Measurements from ENCODE around the gene AVPR2.
A peak's percentile ranks its signal among the peaks of the same experiment; 100 is the strongest.

Gene AVPR2

GRCh38 chrX:153870791-153871360 is 33.6 kb upstream of the AVPR2 start:
- no peak for DNase-seq

GRCh38 chrX:153871451-153871850 is 33.0 kb upstream of the AVPR2 start:
- no peak for DNase-seq

DNA sequence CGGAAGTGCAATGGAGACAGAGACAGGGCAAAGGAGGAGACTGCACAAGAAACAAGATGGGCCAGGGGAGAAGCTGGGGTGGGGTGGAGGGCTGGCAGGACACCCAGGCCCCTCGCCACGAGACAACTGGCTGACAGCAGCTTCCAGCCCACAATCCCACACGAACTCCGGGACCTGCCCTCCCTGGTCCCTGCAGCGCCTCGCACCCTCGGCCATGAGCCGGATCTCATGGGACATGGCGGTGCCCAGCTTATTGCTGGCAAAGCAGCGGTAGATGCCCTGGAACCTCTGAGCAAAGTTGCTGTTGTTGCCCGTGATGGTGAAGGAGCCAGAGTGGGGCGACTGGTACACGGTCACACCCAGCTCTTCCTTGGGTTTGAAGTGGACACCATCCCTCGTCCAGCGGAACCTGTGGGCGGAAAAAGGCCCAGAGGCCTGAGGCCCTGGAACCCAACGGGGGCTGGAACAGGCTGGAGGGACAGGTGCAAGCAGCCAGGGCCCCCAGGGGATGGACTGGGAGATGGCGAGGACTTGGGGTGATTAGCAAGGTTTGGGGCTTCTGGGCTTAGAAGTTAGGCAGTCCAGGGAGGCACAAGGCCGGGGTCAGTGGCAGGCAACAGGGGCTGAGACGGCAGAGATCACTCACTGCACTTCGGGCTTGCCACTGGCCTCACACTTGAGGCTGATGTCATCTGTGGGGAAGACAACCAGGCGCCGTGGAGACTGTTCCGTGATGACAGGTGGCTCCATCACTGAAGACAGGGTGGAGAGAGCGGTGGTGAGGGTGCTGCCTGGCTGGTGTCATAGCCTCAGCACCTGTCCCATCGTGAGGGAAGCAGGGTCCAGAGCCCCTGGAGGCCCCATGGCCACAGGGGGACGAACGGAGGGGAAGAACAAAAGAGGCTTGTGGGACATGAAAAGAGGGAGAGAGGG is 32.3 kb upstream of the AVPR2 start:
- no peak for DNase-seq

GRCh38 chrX:153873282-153874084 is 31.0 kb upstream of the AVPR2 start:
- DNase-seq, result peak in 3 of 58 donors; percentile 9 to 25 (median 14)

- no peak for DNase-seq
Observed at GRCh38 chrX:153874085-153874365, 30.4 kb upstream of the AVPR2 start.

- no peak for DNase-seq
Observed at GRCh38 chrX:153874366-153875125, 29.9 kb upstream of the AVPR2 start.

GRCh38 chrX:153875391-153876111 is 28.9 kb upstream of the AVPR2 start:
- DNase-seq, result peak in 28 of 58 donors; percentile 1 to 66 (median 25)

DNA sequence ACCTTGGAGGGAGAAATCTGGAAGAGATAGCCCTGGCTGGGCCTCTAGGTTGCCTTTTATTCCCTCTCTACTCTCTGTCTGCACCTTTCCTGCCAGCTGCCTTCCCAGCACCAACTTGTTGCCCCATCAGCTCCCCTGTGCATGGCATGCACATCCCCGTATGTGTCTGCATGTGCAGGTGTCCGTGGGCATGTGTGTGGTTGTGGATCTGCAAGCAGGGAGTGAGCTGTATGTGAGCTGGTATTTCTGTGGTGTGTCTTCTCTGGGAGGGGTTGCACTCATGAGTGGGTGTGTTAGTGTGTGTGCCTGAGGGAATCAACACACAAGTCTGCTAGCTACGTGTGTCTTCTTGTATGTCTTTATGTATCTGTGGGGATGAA is 28.4 kb upstream of the AVPR2 start:
- DNase-seq, result peak in 1 of 58 donors; percentile 15

DNA sequence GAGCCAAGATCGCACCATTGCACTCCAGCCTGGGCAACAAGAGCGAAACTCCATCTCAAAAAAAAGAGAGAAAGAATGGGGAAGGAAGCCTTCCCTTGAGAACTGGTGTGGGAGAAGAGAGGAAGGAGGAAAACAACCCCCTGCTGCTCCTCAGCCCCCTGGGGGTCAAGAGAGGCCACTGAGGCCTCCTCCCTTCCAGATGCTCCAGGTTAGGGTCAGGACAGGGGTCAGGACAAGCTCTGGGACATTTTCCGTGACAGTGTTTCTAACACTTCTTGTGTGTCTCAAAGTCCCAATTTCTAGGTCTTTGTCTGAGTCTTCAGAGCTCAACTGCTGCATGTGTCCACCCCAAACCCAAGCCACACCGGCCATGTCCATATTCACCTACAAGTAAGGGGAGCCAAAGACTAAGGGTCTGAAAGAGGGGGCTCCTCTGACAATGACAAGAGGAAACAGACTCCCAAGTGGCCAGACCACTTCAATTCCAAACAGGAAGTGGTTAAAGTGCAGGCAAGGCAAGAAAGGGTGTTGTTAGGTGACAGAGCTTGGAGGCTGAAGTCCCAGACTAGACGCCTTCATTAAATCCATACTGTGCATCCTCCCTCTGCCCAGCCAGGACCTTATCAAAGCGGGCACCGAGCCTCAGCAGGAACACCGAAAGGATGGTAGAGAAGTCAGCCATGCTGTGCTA is 26.8 kb upstream of the AVPR2 start:
- DNase-seq, result no peak

- no peak for DNase-seq
Observed at GRCh38 chrX:153878345-153878744, 26.1 kb upstream of the AVPR2 start.

GRCh38 chrX:153878969-153879653 is 25.4 kb upstream of the AVPR2 start:
- DNase-seq, result no peak

GRCh38 chrX:153879741-153880439 is 24.6 kb upstream of the AVPR2 start:
- DNase-seq, result no peak

GRCh38 chrX:153880440-153880815 is 24.0 kb upstream of the AVPR2 start:
- DNase-seq, result no peak

- no peak for DNase-seq
Observed at GRCh38 chrX:153881281-153881680, 23.2 kb upstream of the AVPR2 start.

- peak in 1 of 58 donors; percentile 26 for DNase-seq
Observed at GRCh38 chrX:153882086-153882498, 22.4 kb upstream of the AVPR2 start.

DNA sequence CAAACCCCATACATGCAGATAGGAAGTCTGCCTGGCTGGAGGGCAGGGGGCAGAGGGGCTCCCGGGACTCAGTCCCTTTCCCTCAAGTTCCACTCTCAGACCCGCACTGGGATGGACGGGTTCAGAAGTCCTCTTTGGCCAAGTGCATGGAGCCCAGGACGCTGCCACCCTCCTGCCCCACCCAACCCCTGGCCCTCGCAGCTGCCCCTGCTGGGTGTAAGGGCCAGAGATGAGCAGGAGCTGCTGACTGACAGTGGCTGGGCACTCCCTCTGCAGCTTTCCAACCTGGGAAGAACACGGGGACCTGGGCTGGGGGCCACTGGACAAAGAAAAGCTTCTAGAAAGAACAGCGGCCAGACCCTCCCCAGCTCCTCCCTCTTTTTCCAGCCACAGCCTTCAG is 21.9 kb upstream of the AVPR2 start:
- DNase-seq, result no peak

DNA sequence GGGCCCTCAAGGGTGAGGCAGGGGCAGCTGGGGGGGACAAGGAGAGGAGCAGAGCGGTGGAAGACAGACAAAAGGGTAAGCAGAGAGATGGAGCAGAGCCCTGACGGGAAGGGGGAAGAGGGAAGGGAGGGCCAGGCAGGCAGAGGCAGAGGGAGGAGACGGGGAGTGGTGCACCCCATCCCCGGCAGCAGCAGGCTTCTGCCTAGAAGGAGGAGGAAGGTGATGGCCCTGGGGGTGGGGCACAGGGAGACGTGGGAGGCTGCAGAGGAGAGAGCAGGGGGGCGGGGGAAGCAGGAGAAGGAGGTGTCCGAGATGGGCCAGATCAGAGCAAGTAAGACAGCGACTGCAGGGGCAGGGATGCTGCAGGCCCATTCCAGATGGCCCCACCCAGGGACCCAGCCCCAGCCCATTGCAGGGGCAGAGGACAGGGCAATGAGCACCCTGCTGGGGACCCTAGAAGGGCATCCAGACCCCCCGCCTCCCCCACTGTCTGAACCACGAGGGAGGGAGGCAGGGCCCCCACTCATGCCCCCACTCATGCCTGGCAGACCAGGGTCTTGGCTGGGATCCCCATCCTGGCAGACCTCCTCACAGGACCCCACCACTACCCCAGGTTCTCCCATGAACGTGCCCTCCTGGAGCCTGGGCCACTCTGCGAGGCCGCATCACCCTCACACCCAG is 21.2 kb upstream of the AVPR2 start:
- DNase-seq, result no peak

DNA sequence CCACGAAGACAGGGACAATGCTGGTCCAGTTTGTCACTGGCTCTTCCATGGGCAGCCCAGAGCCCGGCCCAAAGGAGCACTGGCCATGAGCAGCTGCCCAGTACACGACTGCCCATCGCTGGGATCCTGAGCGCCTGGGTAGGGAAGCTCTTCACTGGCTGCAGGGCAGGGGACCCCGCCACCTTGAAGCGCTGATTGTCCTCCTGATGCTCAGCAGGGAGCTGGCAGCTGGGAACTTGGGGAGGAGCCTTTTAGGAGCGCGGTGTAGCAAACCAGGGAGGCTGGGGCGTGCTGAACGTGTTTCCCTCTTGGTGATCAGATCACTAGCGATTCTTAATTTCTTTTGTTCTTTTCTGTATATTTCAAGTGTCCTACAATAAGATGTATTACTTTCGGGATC is 20.3 kb upstream of the AVPR2 start:
- DNase-seq, result peak in 1 of 58 donors; percentile 38
